Colonic mucosa (tissue), 4 donors: ENCODE measurements around the gene KCNK3. TPM values are rescaled to one million over a fixed set of nuclear protein-coding genes. Genes with fewer than 3 reads are reported as not detected.

Experiments used
- DNase-seq: peaks from one replicate; pipeline ENCODE4 v3.0.0-alpha.2; 2020
- H3K27ac ChIP-seq: fragments of 200-600 bp; one replicate; pipeline ENCODE4 v1.8.0; 2021
- H3K27me3 ChIP-seq: fragments of 200-600 bp; one replicate; pipeline ENCODE4 v1.8.0; 2021
- H3K36me3 ChIP-seq: fragments of 200-600 bp; one replicate; pipeline ENCODE4 v1.8.0; 2021
- H3K4me1 ChIP-seq: fragments of 200-600 bp; one replicate; pipeline ENCODE4 v1.8.0; 2021; ENCODE audit warnings: mild to moderate bottlenecking
- H3K4me3 ChIP-seq: fragments of 200-600 bp; one replicate; pipeline ENCODE4 v1.8.0; 2021
- H3K9ac ChIP-seq, 2 donors: one replicate each; pipeline ENCODE4 v1.7.0; 2013; ENCODE audit warnings: control low read depth in 2 of 2, low read depth in 2 of 2, low read length in 2 of 2
- H3K9me3 ChIP-seq: fragments of 200-600 bp; one replicate; pipeline ENCODE4 v1.8.0; 2021
- CTCF ChIP-seq: fragments of 200-600 bp; IDR thresholded peaks from one replicate; pipeline ENCODE4 v1.8.0; 2022; ENCODE audit warnings: antibody characterized with exemption, mild to moderate bottlenecking
- intact Hi-C: fragments of 100-400 bp; cut with DNase I; formaldehyde crosslinking; loops from one replicate; pipeline ENCODE4 v1.14.1; 2022
- total RNA-seq, 2 donors: library from RNA; stranded (reverse); fragmentation: NEBNext Ultra II Directional in 1 of 2; extraction: Animal tissue kit (Norgen Biotek cat#: 25700) in 1 of 2; gene quantifications; one replicate each; pipeline ENCODE4 v1.2.1, GENCODE V29; 2021
- donor health status: healthy.
- donor health status: DM: no; HTN: no; CAD: no.
- donor health status: DM: no; HTN: no; CAD: no.

Gene KCNK3
- total RNA-seq, 2 donors from 2014 or later, result 1.2 to 1.5 TPM

- intact Hi-C loops, result no loop called here
- Histone ChIP-seq H3K4me1 (no peaks in the 10 kb centered on the region), H3K9me3 (no peaks in the 10 kb centered on the region), H3K9ac (no peak overlapping the region), H3K27me3 (no peaks in the 10 kb centered on the region), H3K36me3 (no peaks in the 10 kb centered on the region), H3K4me3 (no peak overlapping the region), H3K27ac (no peak overlapping the region)
- no peak for DNase-seq
- TF ChIP-seq CTCF, result no peak
These were observed 13.6 kb downstream of the KCNK3 start for GRCh38 chr2:26706093-26706492.

GRCh38 chr2:26706616-26707473, 14.3 kb downstream of the KCNK3 start:
- DNase-seq, result no peak
- Histone ChIP-seq H3K9me3 (no peaks in the 10 kb centered on the region), H3K4me3 (no peak overlapping the region), H3K36me3 (no peaks in the 10 kb centered on the region), H3K4me1 (no peaks in the 10 kb centered on the region), H3K27me3 (no peaks in the 10 kb centered on the region), H3K27ac (no peak overlapping the region), H3K9ac (no peak overlapping the region)
- TF ChIP-seq CTCF, result no peak
- intact Hi-C loops, result no loop called here

GRCh38 chr2:26707747-26708146, 15.2 kb downstream of the KCNK3 start:
- Histone ChIP-seq H3K9ac (no peak overlapping the region), H3K27me3 (no peaks in the 10 kb centered on the region), H3K27ac (no peak overlapping the region), H3K4me1 (no peaks in the 10 kb centered on the region), H3K9me3 (no peaks in the 10 kb centered on the region), H3K36me3 (no peaks in the 10 kb centered on the region), H3K4me3 (no peak overlapping the region)
- DNase-seq, result no peak
- TF ChIP-seq CTCF, result no peak
- intact Hi-C loops, result no loop called here

GRCh38 chr2:26708457-26708856, 15.9 kb downstream of the KCNK3 start:
- Histone ChIP-seq H3K27me3 (no peaks in the 10 kb centered on the region), H3K4me3 (no peak overlapping the region), H3K27ac (no peak overlapping the region), H3K4me1 (no peaks in the 10 kb centered on the region), H3K9ac (no peak overlapping the region), H3K36me3 (no peaks in the 10 kb centered on the region), H3K9me3 (no peaks in the 10 kb centered on the region)
- DNase-seq, result no peak
- no peak for TF ChIP-seq CTCF
- intact Hi-C loops, result no loop called here

GRCh38 chr2:26709323-26710110, 17.0 kb downstream of the KCNK3 start:
- Histone ChIP-seq H3K27me3 (no peaks in the 10 kb centered on the region), H3K36me3 (no peaks in the 10 kb centered on the region), H3K27ac (no peak overlapping the region), H3K4me1 (no peaks in the 10 kb centered on the region), H3K4me3 (no peak overlapping the region), H3K9ac (no peak overlapping the region), H3K9me3 (no peaks in the 10 kb centered on the region)
- DNase-seq, result no peak
- TF ChIP-seq CTCF, result no peak
- intact Hi-C loops, result no loop called here
